ENCODE measurements around the gene SPAG8. TPM values are rescaled to one million over a fixed set of nuclear protein-coding genes. Genes with fewer than 3 reads are reported as not detected.
A peak's percentile ranks its signal among the peaks of the same experiment; 100 is the strongest.

SPAG8 gene
- total RNA-seq, 1 experiment from 2014 or later = 0.90 TPM

DNA sequence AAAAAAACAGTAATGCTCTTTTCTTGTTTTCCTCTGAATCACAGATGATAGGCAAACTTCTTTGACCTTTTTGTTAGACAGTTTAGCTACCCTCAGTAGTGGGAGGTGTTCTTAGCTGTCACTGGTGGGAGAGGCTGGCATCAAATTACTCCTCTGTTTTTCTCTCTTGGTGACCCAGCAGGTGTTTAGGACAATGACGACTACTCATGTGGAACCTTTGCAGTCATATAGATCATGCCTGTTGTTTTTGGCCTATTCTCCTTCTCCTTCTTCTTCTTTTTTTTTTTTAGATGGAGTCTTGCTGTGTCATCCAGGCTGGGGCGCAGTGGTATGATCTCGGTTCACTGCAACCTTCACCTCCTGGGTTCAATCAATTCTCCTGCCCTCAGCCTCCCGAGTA lies 36.0 kb downstream of the SPAG8 start:
- DNase-seq (ENCODE audit: low read depth, low spot score) (no peak), ATAC-seq (no peak)
- TF ChIP-seq POLR2AphosphoS5 (IDR thresholded peaks at IDR 0.05; ENCODE audit: low read depth, low read length) (no peak), TCF7L2 (IDR thresholded peaks at IDR 0.05; ENCODE audit: low read depth, low read length) (no peak), SIN3A (IDR thresholded peaks at IDR 0.05; ENCODE audit: borderline replicate concordance, insufficient read depth, low read depth, low read length) (no peak)
- TF ChIP-seq, protein P1, sequence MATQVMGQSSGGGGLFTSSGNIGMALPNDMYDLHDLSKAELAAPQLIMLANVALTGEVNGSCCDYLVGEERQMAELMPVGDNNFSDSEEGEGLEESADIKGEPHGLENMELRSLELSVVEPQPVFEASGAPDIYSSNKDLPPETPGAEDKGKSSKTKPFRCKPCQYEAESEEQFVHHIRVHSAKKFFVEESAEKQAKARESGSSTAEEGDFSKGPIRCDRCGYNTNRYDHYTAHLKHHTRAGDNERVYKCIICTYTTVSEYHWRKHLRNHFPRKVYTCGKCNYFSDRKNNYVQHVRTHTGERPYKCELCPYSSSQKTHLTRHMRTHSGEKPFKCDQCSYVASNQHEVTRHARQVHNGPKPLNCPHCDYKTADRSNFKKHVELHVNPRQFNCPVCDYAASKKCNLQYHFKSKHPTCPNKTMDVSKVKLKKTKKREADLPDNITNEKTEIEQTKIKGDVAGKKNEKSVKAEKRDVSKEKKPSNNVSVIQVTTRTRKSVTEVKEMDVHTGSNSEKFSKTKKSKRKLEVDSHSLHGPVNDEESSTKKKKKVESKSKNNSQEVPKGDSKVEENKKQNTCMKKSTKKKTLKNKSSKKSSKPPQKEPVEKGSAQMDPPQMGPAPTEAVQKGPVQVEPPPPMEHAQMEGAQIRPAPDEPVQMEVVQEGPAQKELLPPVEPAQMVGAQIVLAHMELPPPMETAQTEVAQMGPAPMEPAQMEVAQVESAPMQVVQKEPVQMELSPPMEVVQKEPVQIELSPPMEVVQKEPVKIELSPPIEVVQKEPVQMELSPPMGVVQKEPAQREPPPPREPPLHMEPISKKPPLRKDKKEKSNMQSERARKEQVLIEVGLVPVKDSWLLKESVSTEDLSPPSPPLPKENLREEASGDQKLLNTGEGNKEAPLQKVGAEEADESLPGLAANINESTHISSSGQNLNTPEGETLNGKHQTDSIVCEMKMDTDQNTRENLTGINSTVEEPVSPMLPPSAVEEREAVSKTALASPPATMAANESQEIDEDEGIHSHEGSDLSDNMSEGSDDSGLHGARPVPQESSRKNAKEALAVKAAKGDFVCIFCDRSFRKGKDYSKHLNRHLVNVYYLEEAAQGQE (IDR thresholded peaks at IDR 0.05; ENCODE audit: insufficient read depth in 1 of 2, low read depth in 2 of 2, low read length in 1 of 2) = no peak
- TF ChIP-seq, protein P2, sequence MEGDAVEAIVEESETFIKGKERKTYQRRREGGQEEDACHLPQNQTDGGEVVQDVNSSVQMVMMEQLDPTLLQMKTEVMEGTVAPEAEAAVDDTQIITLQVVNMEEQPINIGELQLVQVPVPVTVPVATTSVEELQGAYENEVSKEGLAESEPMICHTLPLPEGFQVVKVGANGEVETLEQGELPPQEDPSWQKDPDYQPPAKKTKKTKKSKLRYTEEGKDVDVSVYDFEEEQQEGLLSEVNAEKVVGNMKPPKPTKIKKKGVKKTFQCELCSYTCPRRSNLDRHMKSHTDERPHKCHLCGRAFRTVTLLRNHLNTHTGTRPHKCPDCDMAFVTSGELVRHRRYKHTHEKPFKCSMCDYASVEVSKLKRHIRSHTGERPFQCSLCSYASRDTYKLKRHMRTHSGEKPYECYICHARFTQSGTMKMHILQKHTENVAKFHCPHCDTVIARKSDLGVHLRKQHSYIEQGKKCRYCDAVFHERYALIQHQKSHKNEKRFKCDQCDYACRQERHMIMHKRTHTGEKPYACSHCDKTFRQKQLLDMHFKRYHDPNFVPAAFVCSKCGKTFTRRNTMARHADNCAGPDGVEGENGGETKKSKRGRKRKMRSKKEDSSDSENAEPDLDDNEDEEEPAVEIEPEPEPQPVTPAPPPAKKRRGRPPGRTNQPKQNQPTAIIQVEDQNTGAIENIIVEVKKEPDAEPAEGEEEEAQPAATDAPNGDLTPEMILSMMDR (IDR thresholded peaks at IDR 0.05) = no peak
- H3K4me1 ChIP-seq (ENCODE audit: control insufficient read depth, insufficient read depth, low read length) = peaks cover 7% of the 10 kb centered on the region
- intact Hi-C loops (cut with micrococcal nuclease; ENCODE audit: unreplicated experiment) = no loop called here
- no peaks in the 10 kb centered on the region for H3K36me3 ChIP-seq (ENCODE audit: control insufficient read depth, insufficient read depth, low read length)
- no peak overlapping the region for H3K27ac ChIP-seq (ENCODE audit: low read length)
- H3K4me3 ChIP-seq (ENCODE audit: low read depth in 2 of 2, low read length in 2 of 2) = no peak overlapping the region
- ChIA-PET POLR2A (no interaction called here), CTCF (no interaction called here)
- BruUV-seq (replicated peaks) = no TSS peak
- no peaks in the 10 kb centered on the region for H3K9me3 ChIP-seq (ENCODE audit: control insufficient read depth, insufficient read depth, low read depth, low read length)
- no peaks in the 10 kb centered on the region for H3K27me3 ChIP-seq (ENCODE audit: control insufficient read depth, insufficient read depth, low read length)
- in situ Hi-C loops (cut with HindIII; ENCODE audit: low pct_unique_long_range_greater_than_20kb, low sequenced_read_pairs) = no loop called here

DNA sequence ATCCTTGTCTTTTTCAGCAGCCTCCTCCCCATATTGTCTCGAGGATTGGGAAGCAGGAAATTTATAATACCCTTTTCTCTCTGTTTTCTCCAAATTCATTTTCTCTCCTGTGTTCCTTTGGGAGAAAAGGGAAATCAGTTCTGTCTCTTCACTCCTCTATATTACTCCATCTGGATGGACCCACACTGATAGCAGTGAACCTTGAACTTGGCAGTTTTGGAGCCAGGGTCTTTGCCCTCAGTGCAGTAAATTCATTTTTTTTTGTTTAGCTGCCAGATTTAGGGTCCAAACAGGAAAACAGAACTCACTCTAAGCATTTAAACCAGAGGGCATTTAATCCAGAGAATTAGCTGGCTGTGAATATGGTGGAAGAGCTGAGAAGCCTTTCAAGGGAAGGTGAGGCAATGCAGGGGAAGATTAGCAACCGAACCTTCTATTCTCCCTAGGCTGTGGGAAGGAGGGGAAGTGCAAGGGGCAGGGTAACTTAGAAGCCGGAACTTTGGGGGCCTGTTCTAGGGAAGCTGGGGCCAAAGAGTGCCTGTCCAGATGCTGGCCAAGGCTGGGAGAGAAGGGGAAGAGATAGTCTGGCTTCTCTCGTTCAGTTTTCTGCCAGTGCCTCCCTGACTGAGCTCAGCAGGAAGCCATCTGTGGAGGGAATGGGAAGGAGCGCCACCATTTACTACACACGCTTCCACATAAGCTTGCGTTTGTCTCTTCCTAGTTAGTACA lies 37.0 kb downstream of the SPAG8 start:
- intact Hi-C loops (cut with micrococcal nuclease; ENCODE audit: unreplicated experiment) = no loop called here
- DNase-seq (ENCODE audit: low read depth, low spot score) (no peak), ATAC-seq (peak; percentile 28; the same call in 1 of the 2 replicates)
- no peaks in the 10 kb centered on the region for H3K9me3 ChIP-seq (ENCODE audit: control insufficient read depth, insufficient read depth, low read depth, low read length)
- BruUV-seq (replicated peaks) = no TSS peak
- CTCF ChIA-PET = no interaction called here
- peaks cover 8% of the 10 kb centered on the region for H3K4me1 ChIP-seq (ENCODE audit: control insufficient read depth, insufficient read depth, low read length)
- in situ Hi-C loops (cut with HindIII; ENCODE audit: low pct_unique_long_range_greater_than_20kb, low sequenced_read_pairs) = no loop called here
- no peak overlapping the region for H3K4me3 ChIP-seq (ENCODE audit: low read depth in 2 of 2, low read length in 2 of 2)
- POLR2A ChIA-PET = no interaction called here
- no peak overlapping the region for H3K27ac ChIP-seq (ENCODE audit: low read length)
- H3K36me3 ChIP-seq (ENCODE audit: control insufficient read depth, insufficient read depth, low read length) = no peaks in the 10 kb centered on the region
- TF ChIP-seq TCF7L2 (IDR thresholded peaks at IDR 0.05; ENCODE audit: low read depth, low read length) (no peak), SIN3A (IDR thresholded peaks at IDR 0.05; ENCODE audit: borderline replicate concordance, insufficient read depth, low read depth, low read length) (no peak), POLR2AphosphoS5 (IDR thresholded peaks at IDR 0.05; ENCODE audit: low read depth, low read length) (no peak)
- TF ChIP-seq, protein P1 (IDR thresholded peaks at IDR 0.05; ENCODE audit: insufficient read depth in 1 of 2, low read depth in 2 of 2, low read length in 1 of 2) = no peak
- TF ChIP-seq, protein P2 (IDR thresholded peaks at IDR 0.05) = no peak
- no peaks in the 10 kb centered on the region for H3K27me3 ChIP-seq (ENCODE audit: control insufficient read depth, insufficient read depth, low read length)

All from Panc1 (cell line).